Suprapubic skin (tissue), 4 donors: ENCODE measurements around the gene GPC5. TPM values are rescaled to one million over a fixed set of nuclear protein-coding genes. Genes with fewer than 3 reads are reported as not detected.
A peak's percentile ranks its signal among the peaks of the same experiment; 100 is the strongest.

Experiments
- DNase-seq, 2 donors: peaks; one replicate each; pipeline ENCODE4 v3.0.0-alpha.2; 2019; ENCODE audit warnings: low spot score in 2 of 2
- H3K27ac ChIP-seq: fragments of 200-600 bp; sonication (generic); one replicate; pipeline ENCODE4 v1.5.1; 2019
- H3K27me3 ChIP-seq: fragments of 200-600 bp; sonication (generic); one replicate; pipeline ENCODE4 v1.5.1; 2019
- H3K36me3 ChIP-seq: fragments of 200-600 bp; sonication (generic); one replicate; pipeline ENCODE4 v1.5.1; 2019
- H3K4me1 ChIP-seq: fragments of 200-600 bp; sonication (generic); one replicate; pipeline ENCODE4 v1.5.1; 2019
- H3K4me3 ChIP-seq: fragments of 200-600 bp; sonication (generic); one replicate; pipeline ENCODE4 v1.5.1; 2019; ENCODE audit warnings: mild to moderate bottlenecking
- H3K9me3 ChIP-seq: fragments of 200-600 bp; sonication (generic); one replicate; pipeline ENCODE4 v1.5.1; 2019
- EP300 ChIP-seq: sonication (generic); formaldehyde crosslinking; IDR thresholded peaks from one replicate; pipeline ENCODE4 v1.6.1; 2017; ENCODE audit warnings: antibody characterized with exemption
- POLR2A ChIP-seq, 2 donors: fragments of 450-650 bp; IDR thresholded peaks; one replicate each; pipeline ENCODE4 v1.6.1; 2017; ENCODE audit warnings: antibody characterized with exemption in 2 of 2, mild to moderate bottlenecking in 2 of 2, moderate library complexity in 2 of 2
- POLR2AphosphoS5 ChIP-seq, 3 donors: sonication (generic); formaldehyde crosslinking; IDR thresholded peaks; one replicate each; pipeline ENCODE4 v1.6.1; 2017; ENCODE audit warnings: antibody characterized with exemption in 3 of 3
- WGBS: methylation state at CpG from one replicate; pipeline ENCODE4 v1.1.5; 2018; 5-methylcytosine and 5-hydroxymethylcytosine counted together
- total RNA-seq, 4 donors: library from RNA; depleted of rRNA; stranded (reverse); fragments of >200 nt; gene quantifications; one replicate each; pipeline ENCODE4 v1.1.0, GENCODE V29; 2016
- TF ChIP-seq, protein P1 (sequence below), 2 donors: fragments of 200-600 bp in 1 of 2; fragments of 450-650 bp in 1 of 2; sonication (generic) in 1 of 2; IDR thresholded peaks; one replicate each; pipeline ENCODE4 v1.5.1; 2016 to 2019; ENCODE audit warnings: antibody characterized with exemption in 2 of 2, mild to moderate bottlenecking in 1 of 2, moderate library complexity in 1 of 2

GPC5 gene
- total RNA-seq, 4 donors from 2014 or later = 0.55 TPM; not detected in 3

DNA sequence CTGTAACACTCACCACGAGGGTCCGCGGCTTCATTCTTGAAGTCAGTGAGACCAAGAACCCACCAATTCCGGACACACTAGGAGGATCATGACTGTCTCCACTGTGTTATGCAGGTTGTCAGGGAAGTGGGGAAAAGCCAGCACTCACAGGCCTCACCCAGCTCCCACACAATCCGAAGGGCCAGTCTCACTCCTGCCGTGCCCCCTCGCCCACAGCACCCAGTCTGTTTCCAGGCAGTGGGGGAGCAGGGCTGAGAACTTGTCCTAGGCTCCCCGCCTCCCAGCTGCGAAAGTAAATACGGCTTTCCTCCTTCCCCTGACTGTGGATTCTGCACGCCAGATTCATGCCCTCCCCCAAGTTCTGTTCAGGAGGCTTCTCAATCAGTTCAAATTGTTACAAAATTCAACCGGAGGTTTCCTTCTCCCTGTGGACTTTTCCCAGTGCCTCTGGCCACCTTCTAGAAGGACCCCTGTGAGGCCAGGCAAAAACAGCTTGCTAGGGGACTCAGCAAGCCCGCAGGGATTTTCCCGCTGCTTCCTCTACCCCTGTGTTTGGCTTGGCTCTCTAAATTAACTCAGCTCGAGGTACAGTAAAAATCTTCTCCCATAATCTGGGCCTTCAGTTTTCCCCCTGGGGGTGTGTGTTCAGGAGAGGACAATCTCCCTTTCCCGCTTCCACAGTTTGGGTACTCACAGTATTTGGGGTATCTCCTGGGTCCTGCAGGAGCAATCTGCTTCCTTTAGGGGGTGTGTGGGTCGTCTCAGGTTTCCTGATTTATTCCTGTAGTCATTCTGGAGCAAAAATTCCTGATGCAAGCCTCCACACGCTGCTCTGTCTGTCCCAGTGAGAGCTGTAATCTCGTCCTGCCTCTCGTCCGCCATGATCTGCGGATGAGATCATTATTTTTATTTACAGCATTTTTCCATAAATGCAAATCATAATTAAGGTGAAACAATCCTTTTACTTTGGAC is 899.8 kb downstream of the GPC5 start:
- Histone ChIP-seq H3K9me3 (no peaks in the 10 kb centered on the region), H3K27ac (no peak overlapping the region), H3K4me3 (no peak overlapping the region), H3K27me3 (no peaks in the 10 kb centered on the region), H3K36me3 (no peaks in the 10 kb centered on the region), H3K4me1 (no peaks in the 10 kb centered on the region)
- DNase-seq = no peak
- TF ChIP-seq EP300 = no peak
- no peak for TF ChIP-seq POLR2AphosphoS5 (IDR thresholded peaks at IDR 0.05)
- TF ChIP-seq, protein P1, sequence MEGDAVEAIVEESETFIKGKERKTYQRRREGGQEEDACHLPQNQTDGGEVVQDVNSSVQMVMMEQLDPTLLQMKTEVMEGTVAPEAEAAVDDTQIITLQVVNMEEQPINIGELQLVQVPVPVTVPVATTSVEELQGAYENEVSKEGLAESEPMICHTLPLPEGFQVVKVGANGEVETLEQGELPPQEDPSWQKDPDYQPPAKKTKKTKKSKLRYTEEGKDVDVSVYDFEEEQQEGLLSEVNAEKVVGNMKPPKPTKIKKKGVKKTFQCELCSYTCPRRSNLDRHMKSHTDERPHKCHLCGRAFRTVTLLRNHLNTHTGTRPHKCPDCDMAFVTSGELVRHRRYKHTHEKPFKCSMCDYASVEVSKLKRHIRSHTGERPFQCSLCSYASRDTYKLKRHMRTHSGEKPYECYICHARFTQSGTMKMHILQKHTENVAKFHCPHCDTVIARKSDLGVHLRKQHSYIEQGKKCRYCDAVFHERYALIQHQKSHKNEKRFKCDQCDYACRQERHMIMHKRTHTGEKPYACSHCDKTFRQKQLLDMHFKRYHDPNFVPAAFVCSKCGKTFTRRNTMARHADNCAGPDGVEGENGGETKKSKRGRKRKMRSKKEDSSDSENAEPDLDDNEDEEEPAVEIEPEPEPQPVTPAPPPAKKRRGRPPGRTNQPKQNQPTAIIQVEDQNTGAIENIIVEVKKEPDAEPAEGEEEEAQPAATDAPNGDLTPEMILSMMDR (IDR thresholded peaks at IDR 0.05) = no peak
- no peak for TF ChIP-seq POLR2A (IDR thresholded peaks at IDR 0.05)
- WGBS = 75% methylated on average over 22 of the region's 22 CpGs

DNA sequence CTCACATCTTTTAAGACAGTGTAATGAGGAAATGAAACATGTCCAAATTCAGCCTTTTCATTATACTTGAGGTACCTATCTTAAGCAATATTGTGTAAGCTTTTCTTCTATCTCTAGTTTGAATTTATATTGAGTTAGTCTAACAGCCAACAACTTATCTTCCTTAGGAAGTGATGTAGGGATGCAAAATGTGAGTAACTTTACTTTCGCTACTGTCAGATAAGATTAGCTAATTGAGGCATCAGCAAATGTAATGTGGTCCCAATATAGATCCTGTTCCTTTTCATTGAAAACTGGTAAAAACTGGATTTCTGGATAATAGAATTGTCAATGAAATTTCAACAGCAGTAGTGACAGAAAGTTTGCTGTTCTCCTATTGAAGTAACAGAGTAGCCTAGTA is 902.2 kb downstream of the GPC5 start:
- Histone ChIP-seq H3K4me3 (no peak overlapping the region), H3K36me3 (no peaks in the 10 kb centered on the region), H3K27ac (no peak overlapping the region), H3K4me1 (no peaks in the 10 kb centered on the region), H3K9me3 (no peaks in the 10 kb centered on the region), H3K27me3 (no peaks in the 10 kb centered on the region)
- DNase-seq = no peak
- 98% methylated on average over 1 of the region's 1 CpG for WGBS
- no peak for TF ChIP-seq EP300
- TF ChIP-seq, protein P1 (IDR thresholded peaks at IDR 0.05) = no peak
- no peak for TF ChIP-seq POLR2A (IDR thresholded peaks at IDR 0.05)
- TF ChIP-seq POLR2AphosphoS5 (IDR thresholded peaks at IDR 0.05) = no peak

DNA sequence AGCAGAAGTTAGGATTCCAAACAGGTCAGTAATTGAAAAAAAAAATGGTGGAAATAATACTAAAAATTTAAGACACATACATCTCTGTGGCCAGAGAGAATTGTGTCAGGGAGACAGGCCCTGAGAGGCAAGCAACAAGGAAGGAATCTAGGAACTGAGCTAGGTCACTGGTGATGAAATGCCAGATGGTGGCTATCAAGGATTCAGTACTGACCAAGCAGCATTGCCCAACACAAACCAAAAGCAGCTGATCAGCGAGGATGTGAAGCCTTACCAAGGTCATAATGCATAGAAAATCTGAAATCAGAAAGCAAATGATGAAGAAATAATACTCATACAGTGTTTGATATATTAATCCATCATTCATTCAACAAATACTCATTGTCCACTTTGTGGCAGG is 905.0 kb downstream of the GPC5 start:
- no peaks in the 10 kb centered on the region for H3K27me3 ChIP-seq
- H3K4me3 ChIP-seq = no peak overlapping the region
- peak in 1 of 2 donors; percentile 63 for DNase-seq
- H3K36me3 ChIP-seq = no peaks in the 10 kb centered on the region
- H3K27ac ChIP-seq = no peak overlapping the region
- no peaks in the 10 kb centered on the region for H3K4me1 ChIP-seq
- 52% methylated on average over 1 of the region's 1 CpG for WGBS
- TF ChIP-seq POLR2AphosphoS5 (IDR thresholded peaks at IDR 0.05) = no peak
- TF ChIP-seq EP300 = no peak
- no peak for TF ChIP-seq POLR2A (IDR thresholded peaks at IDR 0.05)
- TF ChIP-seq, protein P1 (IDR thresholded peaks at IDR 0.05) = no peak
- no peaks in the 10 kb centered on the region for H3K9me3 ChIP-seq

DNA sequence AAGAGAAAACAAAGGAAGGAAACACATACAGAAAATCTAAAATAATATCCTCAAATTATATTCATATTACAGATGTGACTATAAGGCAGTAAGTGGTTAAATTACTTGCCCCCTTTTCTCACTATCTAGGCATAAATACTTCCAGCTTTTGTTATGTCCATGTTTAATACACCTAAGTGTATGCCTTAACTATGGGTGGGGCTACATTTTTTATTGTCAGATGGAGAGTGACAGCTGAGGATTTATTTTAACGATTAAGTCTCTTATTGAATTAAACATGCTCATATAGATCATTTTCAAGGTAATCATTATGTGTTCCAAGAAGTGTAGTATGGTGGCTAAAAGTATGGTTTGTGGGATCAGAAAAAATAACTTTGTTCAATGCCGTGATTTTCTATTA is 909.3 kb downstream of the GPC5 start:
- H3K9me3 ChIP-seq = no peaks in the 10 kb centered on the region
- 64% methylated on average over 2 of the region's 2 CpGs for WGBS
- no peaks in the 10 kb centered on the region for H3K4me1 ChIP-seq
- TF ChIP-seq, protein P1 (IDR thresholded peaks at IDR 0.05) = no peak
- no peak for TF ChIP-seq POLR2A (IDR thresholded peaks at IDR 0.05)
- TF ChIP-seq POLR2AphosphoS5 (IDR thresholded peaks at IDR 0.05) = no peak
- no peak for TF ChIP-seq EP300
- no peak overlapping the region for H3K27ac ChIP-seq
- no peaks in the 10 kb centered on the region for H3K27me3 ChIP-seq
- no peaks in the 10 kb centered on the region for H3K36me3 ChIP-seq
- DNase-seq = no peak
- no peak overlapping the region for H3K4me3 ChIP-seq

DNA sequence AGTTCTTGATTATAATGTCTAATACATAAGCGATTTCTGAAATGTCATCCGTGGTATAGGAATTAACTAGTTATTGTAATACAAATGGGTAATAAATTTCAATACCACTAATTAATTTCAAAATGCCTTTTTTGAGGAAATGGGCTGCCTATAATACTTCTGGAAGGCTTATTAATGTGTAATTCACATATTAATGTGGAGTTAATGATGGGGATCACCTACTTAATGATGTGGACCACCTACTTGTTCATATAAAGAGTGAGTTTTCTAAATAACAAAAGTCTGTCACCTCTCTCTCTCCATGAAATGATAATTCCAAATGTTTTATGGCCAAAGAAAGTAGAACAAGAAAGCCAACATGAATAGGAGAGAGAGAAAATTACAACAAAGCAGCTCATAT is 914.4 kb downstream of the GPC5 start:
- WGBS = 91% methylated on average over 2 of the region's 2 CpGs
- no peak for DNase-seq
- TF ChIP-seq POLR2A (IDR thresholded peaks at IDR 0.05) (no peak), POLR2AphosphoS5 (IDR thresholded peaks at IDR 0.05) (no peak), EP300 (no peak)
- TF ChIP-seq, protein P1 (IDR thresholded peaks at IDR 0.05) = no peak
- Histone ChIP-seq H3K4me3 (no peak overlapping the region), H3K27ac (no peak overlapping the region), H3K9me3 (no peaks in the 10 kb centered on the region), H3K4me1 (no peaks in the 10 kb centered on the region), H3K27me3 (no peaks in the 10 kb centered on the region), H3K36me3 (no peaks in the 10 kb centered on the region)
